HEK293T (cell line): ENCODE measurements around the gene FBXL13.

ENCODE experiments used
- CTCF ChIA-PET: fragments of 350-600 bp; formaldehyde crosslinking; extraction: SDS; loops from one replicate; lab custom pipeline; 2021; ENCODE audit warnings: antibody characterized with exemption, inconsistent platforms; lab: Yijun Ruan, JAX
- POLR2A ChIA-PET: fragments of 350-600 bp; formaldehyde crosslinking; extraction: SDS; loops from one replicate; lab custom pipeline; 2020; ENCODE audit warnings: antibody characterized with exemption, inconsistent platforms; lab: Yijun Ruan, JAX
- DNase-seq: peaks from one replicate; pipeline ENCODE4 v3.0.0; 2012; ENCODE audit warnings: mixed read lengths; ENCODE audit errors: extremely low spot score
- ARNT ChIP-seq: fragments of 450-650 bp; IDR thresholded peaks from 2 replicates; pipeline ENCODE4 v1.6.1; 2017; ENCODE audit warnings: mild to moderate bottlenecking
- BHLHE40 ChIP-seq: fragments of 450-650 bp; IDR thresholded peaks from 2 replicates; pipeline ENCODE4 v1.6.1; 2016; ENCODE audit warnings: mild to moderate bottlenecking, moderate library complexity, borderline replicate concordance
- CTBP1 ChIP-seq: fragments of 450-650 bp; IDR thresholded peaks from 2 replicates; pipeline ENCODE4 v1.6.1; 2016; ENCODE audit warnings: borderline replicate concordance
- ELF4 ChIP-seq: fragments of 450-650 bp; IDR thresholded peaks from 2 replicates; pipeline ENCODE4 v1.6.1; 2017; ENCODE audit warnings: antibody characterized with exemption
- FOXA1 ChIP-seq: fragments of 450-650 bp; IDR thresholded peaks from 2 replicates; pipeline ENCODE4 v1.6.1; 2016; ENCODE audit warnings: mild to moderate bottlenecking
- FOXK2 ChIP-seq: fragments of 450-650 bp; IDR thresholded peaks from 2 replicates; pipeline ENCODE4 v1.6.1; 2016; ENCODE audit warnings: mild to moderate bottlenecking
- FOXM1 ChIP-seq: fragments of 450-650 bp; IDR thresholded peaks from 2 replicates; pipeline ENCODE4 v1.6.1; 2017; ENCODE audit warnings: mild to moderate bottlenecking, borderline replicate concordance
- HDGF ChIP-seq: fragments of 450-650 bp; IDR thresholded peaks from 2 replicates; pipeline ENCODE4 v1.6.1; 2017; ENCODE audit warnings: antibody characterized with exemption, borderline replicate concordance
- L3MBTL2 ChIP-seq: fragments of 450-650 bp; conservative IDR thresholded peaks from 2 replicates; pipeline ENCODE4 v1.6.1; 2016; ENCODE audit warnings: mild to moderate bottlenecking
- LEF1 ChIP-seq: fragments of 450-650 bp; IDR thresholded peaks from 2 replicates; pipeline ENCODE4 v1.6.1; 2017; ENCODE audit warnings: mild to moderate bottlenecking, borderline replicate concordance
- NFRKB ChIP-seq: fragments of 450-650 bp; IDR thresholded peaks from 2 replicates; pipeline ENCODE4 v1.6.1; 2016; ENCODE audit warnings: mild to moderate bottlenecking, moderate library complexity
- PKNOX1 ChIP-seq: fragments of 450-650 bp; IDR thresholded peaks from 2 replicates; pipeline ENCODE4 v1.6.1; 2016
- SP1 ChIP-seq: fragments of 450-650 bp; IDR thresholded peaks from 2 replicates; pipeline ENCODE4 v1.6.1; 2017
- SUZ12 ChIP-seq: fragments of 450-650 bp; IDR thresholded peaks from 2 replicates; pipeline ENCODE4 v1.6.1; 2016; ENCODE audit warnings: mild to moderate bottlenecking
- TARDBP ChIP-seq: fragments of 450-650 bp; IDR thresholded peaks from 2 replicates; pipeline ENCODE4 v1.6.1; 2016
- ZNF384 ChIP-seq: fragments of 450-650 bp; IDR thresholded peaks from 2 replicates; pipeline ENCODE4 v1.6.1; 2016

FBXL13 gene

GRCh38 chr7:102897856-102898531 lies 176.6 kb downstream of the FBXL13 start:
- no peak for DNase-seq
- TF ChIP-seq PKNOX1 (0 out of 2 replicates have a peak, but pooled peaks have one; percentile 6), LEF1 (no peak), FOXM1 (no peak), BHLHE40 (no peak), ZNF384 (no peak), CTBP1 (no peak)
- POLR2A ChIA-PET: no interaction called here
- CTCF ChIA-PET: no interaction called here

- TF ChIP-seq BHLHE40: no peak
- TF ChIP-seq ELF4: no peak
- no peak for TF ChIP-seq PKNOX1
- no peak for TF ChIP-seq ZNF384
- no peak for TF ChIP-seq L3MBTL2
- TF ChIP-seq CTBP1: no peak
- no peak for TF ChIP-seq FOXM1
- no peak for TF ChIP-seq TARDBP
- no peak for TF ChIP-seq NFRKB
- ChIA-PET POLR2A (no interaction called here), CTCF (no interaction called here)
- DNase-seq: no peak
These were observed 177.4 kb downstream of the FBXL13 start for GRCh38 chr7:102897211-102897631.

- no peak for DNase-seq
- POLR2A ChIA-PET: no interaction called here
- no peak for TF ChIP-seq FOXK2
- CTCF ChIA-PET: no interaction called here
These were observed 178.0 kb downstream of the FBXL13 start for GRCh38 chr7:102896585-102896984.

- no peak for TF ChIP-seq SP1
- no peak for TF ChIP-seq ZNF384
- TF ChIP-seq L3MBTL2: no peak
- no peak for TF ChIP-seq FOXM1
- no peak for TF ChIP-seq PKNOX1
- DNase-seq: no peak
- POLR2A ChIA-PET: no interaction called here
- CTCF ChIA-PET: no interaction called here
These were observed 179.0 kb downstream of the FBXL13 start for GRCh38 chr7:102895602-102896001.

GRCh38 chr7:102892631-102893278 lies 181.8 kb downstream of the FBXL13 start:
- CTCF ChIA-PET: no interaction called here
- TF ChIP-seq ARNT: no peak
- TF ChIP-seq SUZ12: no peak
- no peak for TF ChIP-seq SP1
- TF ChIP-seq NFRKB: no peak
- no peak for TF ChIP-seq BHLHE40
- no peak for TF ChIP-seq LEF1
- TF ChIP-seq HDGF: no peak
- no peak for TF ChIP-seq L3MBTL2
- no peak for DNase-seq
- POLR2A ChIA-PET: no interaction called here

- no peak for DNase-seq
- POLR2A ChIA-PET: no interaction called here
- no peak for TF ChIP-seq NFRKB
- TF ChIP-seq L3MBTL2: no peak
- no peak for TF ChIP-seq TARDBP
- TF ChIP-seq FOXA1: no peak
- no peak for TF ChIP-seq FOXK2
- no peak for TF ChIP-seq SP1
- TF ChIP-seq LEF1: no peak
- no peak for TF ChIP-seq BHLHE40
- TF ChIP-seq ZNF384: no peak
- no peak for TF ChIP-seq CTBP1
- no peak for TF ChIP-seq PKNOX1
- no peak for TF ChIP-seq HDGF
- CTCF ChIA-PET: no interaction called here
These were observed 182.8 kb downstream of the FBXL13 start for GRCh38 chr7:102891693-102892261.
